Activated CD4-positive, alpha-beta T cell treated with anti-CD3 and anti-CD28 coated beads, Interleukin-2, Interleukin-4, amounts not matched to agents 100 ng/mL and 50 ng/mL, durations not matched to agents 16 hours and 8 hours (primary cell): ENCODE measurements around the gene CDH15.
"Not testable (repeated sequence)": the region's sequence is repeated elsewhere in the genome, so short reads cannot be mapped to it uniquely, and the experiment has no call there.

Experiments
- DNase-seq: peaks from one replicate; pipeline ENCODE4 v3.0.0-alpha.2; 2020; ENCODE audit warnings: low spot score

Gene CDH15

GRCh38 chr16:89155851-89156739, 15.5 kb upstream of the CDH15 start:
- DNase-seq = no peak

- no peak for DNase-seq
These were observed 14.6 kb upstream of the CDH15 start for GRCh38 chr16:89156740-89157645.

- DNase-seq = no peak
These were observed 13.8 kb upstream of the CDH15 start for GRCh38 chr16:89157778-89158177.

- no peak for DNase-seq
These were observed 12.3 kb upstream of the CDH15 start for GRCh38 chr16:89159066-89159849.

GRCh38 chr16:89159850-89160354, 11.6 kb upstream of the CDH15 start:
- DNase-seq = no peak

GRCh38 chr16:89160977-89161701, 10.4 kb upstream of the CDH15 start:
- DNase-seq = no peak

- DNase-seq = no peak
These were observed 9.5 kb upstream of the CDH15 start for GRCh38 chr16:89161763-89162713.

GRCh38 chr16:89163297-89163696, 8.3 kb upstream of the CDH15 start:
- no peak for DNase-seq

GRCh38 chr16:89164436-89164835, 7.1 kb upstream of the CDH15 start:
- DNase-seq = no peak

- no peak for DNase-seq
These were observed 6.5 kb upstream of the CDH15 start for GRCh38 chr16:89164847-89165680.

GRCh38 chr16:89165681-89165979, 5.9 kb upstream of the CDH15 start:
- DNase-seq = not testable (repeated sequence)

GRCh38 chr16:89166696-89167424, 4.7 kb upstream of the CDH15 start:
- DNase-seq = no peak

GRCh38 chr16:89167425-89167941, 4.1 kb upstream of the CDH15 start:
- peak; percentile 86 for DNase-seq

- DNase-seq = no peak
These were observed 3.0 kb upstream of the CDH15 start for GRCh38 chr16:89168381-89169189.

- no peak for DNase-seq
These were observed 1.8 kb upstream of the CDH15 start for GRCh38 chr16:89169778-89170177.

- DNase-seq = no peak
These were observed 967 bp upstream of the CDH15 start for GRCh38 chr16:89170346-89171215.

GRCh38 chr16:89172171-89172527, 601 bp downstream of the CDH15 start:
- DNase-seq = no peak
